Neural cell (in vitro differentiated cells): ENCODE measurements around the gene SCARB1. TPM values are rescaled to one million over a fixed set of nuclear protein-coding genes. Genes with fewer than 3 reads are reported as not detected.

Experiments used
- H2AFZ ChIP-seq: fragments of 200-600, 300-800 bp; sonication (generic), shearing (Covaris generic); 2 replicates; pipeline ENCODE4 v1.6.0; 2014; ENCODE audit warnings: low read depth, mild to moderate bottlenecking, antibody characterized with exemption, low read length, moderate library complexity
- H3F3A ChIP-seq: fragments of 200-600 bp; shearing (Covaris generic); 2 replicates; pipeline ENCODE4 v1.6.1; 2016; ENCODE audit warnings: mild to moderate bottlenecking, moderate library complexity, mixed read lengths, antibody characterized with exemption, low read length; ENCODE audit not compliant: insufficient read depth, poor library complexity, severe bottlenecking
- H3K27ac ChIP-seq: fragments of 200-600, 300-800 bp; sonication (generic), shearing (Covaris generic); 2 replicates; pipeline ENCODE4 v1.5.1; 2014; ENCODE audit warnings: mild to moderate bottlenecking, low read length, moderate library complexity
- H3K27me3 ChIP-seq: fragments of 300-800, 200-600 bp; sonication (generic), shearing (Covaris generic); 2 replicates; pipeline ENCODE4 v1.6.0; 2014; ENCODE audit warnings: mild to moderate bottlenecking, low read depth, low read length, moderate library complexity; ENCODE audit not compliant: insufficient read depth
- H3K36me3 ChIP-seq: fragments of 300-800, 200-600 bp; sonication (generic), shearing (Covaris generic); 2 replicates; pipeline ENCODE4 v1.5.1; 2014; ENCODE audit warnings: mild to moderate bottlenecking, antibody characterized with exemption, low read length, moderate library complexity; ENCODE audit not compliant: insufficient read depth
- H3K4me2 ChIP-seq: fragments of 300-800, 200-600 bp; sonication (generic), shearing (Covaris generic); 2 replicates; pipeline ENCODE4 v1.6.0; 2014; ENCODE audit warnings: mild to moderate bottlenecking, low read length
- H3K4me3 ChIP-seq: fragments of 300-800, 200-600 bp; sonication (generic), shearing (Covaris generic); 2 replicates; pipeline ENCODE4 v1.5.1; 2014; ENCODE audit warnings: mild to moderate bottlenecking, low read length, moderate library complexity
- H3K79me2 ChIP-seq: fragments of 200-600 bp; shearing (Covaris generic); replicated peaks from 2 replicates; pipeline ENCODE4 v1.6.0; 2014; ENCODE audit warnings: mild to moderate bottlenecking, low read length, moderate library complexity; ENCODE audit not compliant: insufficient read depth
- H3K9ac ChIP-seq: fragments of 300-800, 200-600 bp; sonication (generic), shearing (Covaris generic); 2 replicates; pipeline ENCODE4 v1.6.1; 2016; ENCODE audit warnings: mild to moderate bottlenecking, low read length, mixed read lengths
- H3K9me2 ChIP-seq: fragments of 200-600 bp; shearing (Covaris generic); 2 replicates; pipeline ENCODE4 v1.6.1; 2016; ENCODE audit warnings: mild to moderate bottlenecking, low read length, mixed read lengths; ENCODE audit not compliant: insufficient read depth
- H3K9me3 ChIP-seq: fragments of 200-600, 300-800 bp; sonication (generic), shearing (Covaris generic); 2 replicates; pipeline ENCODE4 v1.6.1; 2016; ENCODE audit warnings: mild to moderate bottlenecking, mixed run types, low read length, moderate library complexity, mixed read lengths
- H4K20me1 ChIP-seq: fragments of 200-600 bp; shearing (Covaris generic); 2 replicates; pipeline ENCODE4 v1.6.1; 2016; ENCODE audit warnings: mild to moderate bottlenecking, mixed run types; ENCODE audit not compliant: insufficient read depth
- EP300 ChIP-seq: fragments of 450-650 bp; conservative IDR thresholded peaks from 2 replicates; pipeline ENCODE4 v1.6.1; 2014; ENCODE audit warnings: antibody characterized with exemption, mild to moderate bottlenecking, moderate library complexity; ENCODE audit not compliant: poor library complexity, severe bottlenecking
- EZH2 ChIP-seq: fragments of 200-600, 300-800 bp; shearing (Covaris generic), sonication (generic); IDR thresholded peaks from 2 replicates; pipeline ENCODE4 v1.6.1; 2014; ENCODE audit warnings: antibody characterized with exemption, low read length, borderline replicate concordance, mild to moderate bottlenecking; ENCODE audit not compliant: insufficient read depth, poor library complexity, severe bottlenecking
- MXI1 ChIP-seq: fragments of 450-650 bp; conservative IDR thresholded peaks from 2 replicates; pipeline ENCODE4 v1.6.1; 2014; ENCODE audit warnings: antibody characterized with exemption, mild to moderate bottlenecking; ENCODE audit not compliant: poor library complexity, severe bottlenecking
- POLR2AphosphoS5 ChIP-seq: IDR thresholded peaks from 2 replicates; pipeline ENCODE4 v1.6.1; 2012
- RAD21 ChIP-seq: fragments of 450-650 bp; conservative IDR thresholded peaks from 2 replicates; pipeline ENCODE4 v1.6.1; 2014; ENCODE audit warnings: antibody characterized with exemption, mild to moderate bottlenecking, moderate library complexity
- SMC3 ChIP-seq: fragments of 450-650 bp; conservative IDR thresholded peaks from 2 replicates; pipeline ENCODE4 v1.6.1; 2014; ENCODE audit warnings: antibody characterized with exemption, mild to moderate bottlenecking, moderate library complexity; ENCODE audit not compliant: poor library complexity
- TAF1 ChIP-seq: IDR thresholded peaks from 2 replicates; pipeline ENCODE4 v1.6.1; 2012; ENCODE audit warnings: low read depth
- polyA plus RNA-seq: library from polyadenylated mRNA; depleted of rRNA; stranded (reverse); fragments of >200 nt; gene quantifications from 2 replicates; pipeline ENCODE4 v1.2.3, GENCODE V29; 2014
- TF ChIP-seq, protein P1 (sequence below): IDR thresholded peaks from 2 replicates; pipeline ENCODE4 v1.6.1; 2012; ENCODE audit warnings: borderline replicate concordance
- TF ChIP-seq, protein P2 (sequence below): fragments of 450-650 bp; IDR thresholded peaks from 2 replicates; pipeline ENCODE4 v1.5.1; 2014; ENCODE audit warnings: antibody characterized with exemption, mild to moderate bottlenecking, moderate library complexity; ENCODE audit not compliant: poor library complexity, severe bottlenecking

The SCARB1 gene
- polyA plus RNA-seq, 1 donor from 2014 or later: 5.8 TPM

DNA sequence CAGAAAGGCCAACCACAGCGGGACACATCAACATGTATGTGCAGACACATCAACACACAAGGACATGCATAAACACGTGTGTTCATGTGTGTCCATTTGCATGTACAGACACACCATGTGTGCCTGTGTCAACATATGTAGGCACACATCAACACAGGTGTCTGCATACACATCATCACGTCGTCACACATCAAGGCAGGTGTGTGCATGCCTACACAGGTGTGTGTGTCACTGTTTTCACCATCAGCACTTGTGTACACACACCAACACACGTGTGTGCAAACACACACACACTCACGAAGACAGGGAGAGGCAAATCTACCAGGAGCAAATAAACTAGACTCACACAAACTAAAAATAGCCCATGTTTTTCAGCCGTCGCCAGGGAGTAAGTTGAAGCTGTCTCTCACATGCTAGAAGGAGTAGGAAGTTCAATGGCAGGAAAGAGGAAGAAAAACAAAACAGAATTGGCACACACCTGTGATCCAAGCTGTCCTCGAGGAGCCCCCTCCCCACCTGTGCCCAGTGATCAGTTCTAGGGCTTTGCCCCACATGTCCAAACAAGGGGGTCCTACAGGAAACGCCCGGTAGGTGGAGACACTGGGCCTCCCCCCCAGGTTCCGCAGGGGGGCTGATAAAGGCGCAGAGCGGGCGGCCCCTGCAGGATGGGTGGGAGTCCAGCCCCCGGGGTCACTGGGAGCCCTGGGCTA lies 7.4 kb downstream of the SCARB1 start:
- no peaks in the 10 kb centered on the region for H3K79me2 ChIP-seq
- H3F3A ChIP-seq: no peaks in the 10 kb centered on the region
- no peaks in the 10 kb centered on the region for H3K27me3 ChIP-seq
- H3K9me3 ChIP-seq: no peaks in the 10 kb centered on the region
- H3K36me3 ChIP-seq: no peaks in the 10 kb centered on the region
- H3K9ac ChIP-seq: no peak overlapping the region
- H3K27ac ChIP-seq: no peak overlapping the region
- H3K4me3 ChIP-seq: no peak overlapping the region
- H2AFZ ChIP-seq: no peak overlapping the region
- TF ChIP-seq, protein P1, sequence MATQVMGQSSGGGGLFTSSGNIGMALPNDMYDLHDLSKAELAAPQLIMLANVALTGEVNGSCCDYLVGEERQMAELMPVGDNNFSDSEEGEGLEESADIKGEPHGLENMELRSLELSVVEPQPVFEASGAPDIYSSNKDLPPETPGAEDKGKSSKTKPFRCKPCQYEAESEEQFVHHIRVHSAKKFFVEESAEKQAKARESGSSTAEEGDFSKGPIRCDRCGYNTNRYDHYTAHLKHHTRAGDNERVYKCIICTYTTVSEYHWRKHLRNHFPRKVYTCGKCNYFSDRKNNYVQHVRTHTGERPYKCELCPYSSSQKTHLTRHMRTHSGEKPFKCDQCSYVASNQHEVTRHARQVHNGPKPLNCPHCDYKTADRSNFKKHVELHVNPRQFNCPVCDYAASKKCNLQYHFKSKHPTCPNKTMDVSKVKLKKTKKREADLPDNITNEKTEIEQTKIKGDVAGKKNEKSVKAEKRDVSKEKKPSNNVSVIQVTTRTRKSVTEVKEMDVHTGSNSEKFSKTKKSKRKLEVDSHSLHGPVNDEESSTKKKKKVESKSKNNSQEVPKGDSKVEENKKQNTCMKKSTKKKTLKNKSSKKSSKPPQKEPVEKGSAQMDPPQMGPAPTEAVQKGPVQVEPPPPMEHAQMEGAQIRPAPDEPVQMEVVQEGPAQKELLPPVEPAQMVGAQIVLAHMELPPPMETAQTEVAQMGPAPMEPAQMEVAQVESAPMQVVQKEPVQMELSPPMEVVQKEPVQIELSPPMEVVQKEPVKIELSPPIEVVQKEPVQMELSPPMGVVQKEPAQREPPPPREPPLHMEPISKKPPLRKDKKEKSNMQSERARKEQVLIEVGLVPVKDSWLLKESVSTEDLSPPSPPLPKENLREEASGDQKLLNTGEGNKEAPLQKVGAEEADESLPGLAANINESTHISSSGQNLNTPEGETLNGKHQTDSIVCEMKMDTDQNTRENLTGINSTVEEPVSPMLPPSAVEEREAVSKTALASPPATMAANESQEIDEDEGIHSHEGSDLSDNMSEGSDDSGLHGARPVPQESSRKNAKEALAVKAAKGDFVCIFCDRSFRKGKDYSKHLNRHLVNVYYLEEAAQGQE: no peak
- TF ChIP-seq POLR2AphosphoS5 (no peak), EP300 (no peak), EZH2 (no peak), SMC3 (no peak)
- no peak overlapping the region for H3K4me2 ChIP-seq
- H3K9me2 ChIP-seq: no peaks in the 10 kb centered on the region
- no peaks in the 10 kb centered on the region for H4K20me1 ChIP-seq

DNA sequence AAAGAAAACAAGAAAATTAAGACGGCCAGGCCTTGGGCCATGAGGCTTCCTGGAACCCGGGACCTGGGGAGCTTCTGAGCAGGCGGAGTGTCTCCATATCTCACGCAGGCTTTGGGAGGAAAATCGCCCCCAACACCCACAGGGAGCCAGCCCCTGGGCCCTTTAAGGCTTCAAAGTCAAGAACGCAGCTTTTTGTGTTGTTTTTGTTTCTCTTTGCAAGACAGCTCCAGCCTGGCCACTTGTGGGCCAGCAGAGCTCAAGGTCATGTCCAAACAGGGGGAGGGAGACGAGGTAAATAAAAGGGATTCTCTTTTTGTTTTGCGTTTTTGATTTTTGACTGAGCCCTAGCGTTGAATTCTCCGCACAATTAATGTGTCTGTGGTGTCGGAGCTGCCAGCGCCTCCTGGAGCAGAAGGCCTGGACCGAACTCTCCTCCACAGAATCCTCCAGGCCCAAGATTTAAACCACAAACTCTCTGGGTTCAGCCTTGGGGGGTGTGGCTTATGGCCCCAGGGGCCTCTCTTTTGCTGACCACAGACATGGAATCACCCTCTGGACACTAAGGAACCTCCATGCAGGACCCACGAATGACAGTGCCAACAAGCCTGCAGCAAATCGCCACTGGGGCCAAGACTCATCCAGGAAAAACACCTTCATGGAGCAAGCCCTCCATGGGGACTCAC lies 8.2 kb downstream of the SCARB1 start:
- Histone ChIP-seq H3K36me3 (no peaks in the 10 kb centered on the region), H3K9ac (no peak overlapping the region), H2AFZ (no peak overlapping the region), H4K20me1 (no peaks in the 10 kb centered on the region), H3K27me3 (no peaks in the 10 kb centered on the region), H3K27ac (no peak overlapping the region), H3K79me2 (no peaks in the 10 kb centered on the region), H3K9me2 (no peaks in the 10 kb centered on the region), H3K4me3 (no peak overlapping the region), H3F3A (no peaks in the 10 kb centered on the region), H3K9me3 (no peaks in the 10 kb centered on the region), H3K4me2 (no peak overlapping the region)
- TF ChIP-seq TAF1 (no peak), SMC3 (no peak), RAD21 (no peak), EP300 (no peak), POLR2AphosphoS5 (no peak), EZH2 (no peak), MXI1 (no peak)
- TF ChIP-seq, protein P2, sequence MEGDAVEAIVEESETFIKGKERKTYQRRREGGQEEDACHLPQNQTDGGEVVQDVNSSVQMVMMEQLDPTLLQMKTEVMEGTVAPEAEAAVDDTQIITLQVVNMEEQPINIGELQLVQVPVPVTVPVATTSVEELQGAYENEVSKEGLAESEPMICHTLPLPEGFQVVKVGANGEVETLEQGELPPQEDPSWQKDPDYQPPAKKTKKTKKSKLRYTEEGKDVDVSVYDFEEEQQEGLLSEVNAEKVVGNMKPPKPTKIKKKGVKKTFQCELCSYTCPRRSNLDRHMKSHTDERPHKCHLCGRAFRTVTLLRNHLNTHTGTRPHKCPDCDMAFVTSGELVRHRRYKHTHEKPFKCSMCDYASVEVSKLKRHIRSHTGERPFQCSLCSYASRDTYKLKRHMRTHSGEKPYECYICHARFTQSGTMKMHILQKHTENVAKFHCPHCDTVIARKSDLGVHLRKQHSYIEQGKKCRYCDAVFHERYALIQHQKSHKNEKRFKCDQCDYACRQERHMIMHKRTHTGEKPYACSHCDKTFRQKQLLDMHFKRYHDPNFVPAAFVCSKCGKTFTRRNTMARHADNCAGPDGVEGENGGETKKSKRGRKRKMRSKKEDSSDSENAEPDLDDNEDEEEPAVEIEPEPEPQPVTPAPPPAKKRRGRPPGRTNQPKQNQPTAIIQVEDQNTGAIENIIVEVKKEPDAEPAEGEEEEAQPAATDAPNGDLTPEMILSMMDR: no peak
